GM19468 (cell line): ENCODE results near the gene KCTD16.

Experiments
- ATAC-seq: cut with Tn5 transposase; IDR thresholded peaks from one replicate; pipeline ENCODE4 v1.9.1; 2021; ENCODE audit warnings: mild to moderate bottlenecking, moderate library complexity, moderate number of reproducible peaks; ENCODE audit not compliant: unreplicated experiment; ENCODE audit errors: extremely low read depth

Gene KCTD16

GRCh38 chr5:144170276-144171024 is at the start of gene KCTD16, which contains the start of gene YIPF5:
Gene KCTD16 (plus strand): TSS chr5:144170873.
Gene YIPF5 (minus strand): TSS chr5:144170659. CDS start chr5:144169955, 704 bp downstream.
- ATAC-seq, result peak; percentile 100

GRCh38 chr5:144121577-144121976 is 49.1 kb upstream of the KCTD16 start:
- ATAC-seq, result no peak

- ATAC-seq, result no peak
Measured at GRCh38 chr5:144122081-144122480, 48.6 kb upstream of the KCTD16 start.

- no peak for ATAC-seq
Measured at GRCh38 chr5:144122641-144123040, 48.0 kb upstream of the KCTD16 start.

- no peak for ATAC-seq
Measured at GRCh38 chr5:144125163-144125726, 45.4 kb upstream of the KCTD16 start.

- ATAC-seq, result no peak
Measured at GRCh38 chr5:144126707-144127106, 44.0 kb upstream of the KCTD16 start.

- ATAC-seq, result no peak
Measured at GRCh38 chr5:144128844-144129243, 41.8 kb upstream of the KCTD16 start.

GRCh38 chr5:144130306-144130705 is 40.4 kb upstream of the KCTD16 start:
- no peak for ATAC-seq

GRCh38 chr5:144131261-144131660 is 39.4 kb upstream of the KCTD16 start:
- ATAC-seq, result no peak

GRCh38 chr5:144133050-144133633 is 37.5 kb upstream of the KCTD16 start:
- ATAC-seq, result no peak

GRCh38 chr5:144134194-144134826 is 36.4 kb upstream of the KCTD16 start:
- no peak for ATAC-seq

GRCh38 chr5:144135113-144135762 is 35.4 kb upstream of the KCTD16 start:
- no peak for ATAC-seq

- no peak for ATAC-seq
Measured at GRCh38 chr5:144139586-144139985, 31.1 kb upstream of the KCTD16 start.

GRCh38 chr5:144141585-144141984 is 29.1 kb upstream of the KCTD16 start:
- no peak for ATAC-seq

- ATAC-seq, result peak; percentile 88
Measured at GRCh38 chr5:144142139-144142823, 28.4 kb upstream of the KCTD16 start.

GRCh38 chr5:144142824-144143162 is 27.9 kb upstream of the KCTD16 start:
- no peak for ATAC-seq

- no peak for ATAC-seq
Measured at GRCh38 chr5:144143625-144144024, 27.0 kb upstream of the KCTD16 start.

GRCh38 chr5:144144956-144145751 is 25.5 kb upstream of the KCTD16 start:
- ATAC-seq, result no peak

GRCh38 chr5:144151026-144151425 is 19.6 kb upstream of the KCTD16 start:
- ATAC-seq, result no peak
